HG03196 (cell line): ENCODE measurements around the gene MAPRE2.

Experiments used
- ATAC-seq: cut with Tn5 transposase; IDR thresholded peaks from one replicate; pipeline ENCODE4 v1.9.1; 2021; ENCODE audit not compliant: unreplicated experiment

MAPRE2 gene

GRCh38 chr18:35040988-35041814, at the start of gene MAPRE2:
MAPRE2 (plus strand) TSS chr18:35041413; CDS start chr18:35041540, 127 bp downstream.
- ATAC-seq, result peak; percentile 76

GRCh38 chr18:34991561-34991960, 49.7 kb upstream of the MAPRE2 start:
- no peak for ATAC-seq

GRCh38 chr18:34993289-34993688, 47.9 kb upstream of the MAPRE2 start:
- no peak for ATAC-seq

DNA sequence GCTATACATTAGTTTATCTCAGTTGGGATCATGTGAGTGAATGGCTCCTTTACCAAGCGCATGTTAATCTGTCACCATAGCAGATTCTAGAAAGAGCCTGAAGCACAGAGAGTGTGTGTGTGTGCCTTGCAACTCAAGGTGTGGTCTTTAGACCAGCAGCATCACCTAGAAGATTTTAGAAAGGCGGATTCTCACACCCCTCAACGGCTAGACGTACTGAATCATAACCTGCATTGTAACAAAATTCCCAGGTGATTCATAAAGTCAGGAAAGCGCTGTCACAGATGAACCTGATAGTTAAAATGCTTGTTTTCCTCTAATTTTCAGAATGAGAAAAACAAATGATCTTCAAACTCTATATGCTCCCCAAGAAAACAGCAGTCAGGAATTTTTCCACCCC, 45.5 kb upstream of the MAPRE2 start:
- no peak for ATAC-seq

GRCh38 chr18:34998661-34999060, 42.6 kb upstream of the MAPRE2 start:
- no peak for ATAC-seq

- no peak for ATAC-seq
Measured at GRCh38 chr18:34999756-35000289, 41.4 kb upstream of the MAPRE2 start.

GRCh38 chr18:35000457-35000856, 40.8 kb upstream of the MAPRE2 start:
- ATAC-seq, result no peak

GRCh38 chr18:35002120-35002519, 39.1 kb upstream of the MAPRE2 start:
- no peak for ATAC-seq

- peak; percentile 73 for ATAC-seq
Measured at GRCh38 chr18:35005963-35006577, 35.1 kb upstream of the MAPRE2 start.

GRCh38 chr18:35010156-35010555, 31.1 kb upstream of the MAPRE2 start:
- no peak for ATAC-seq

DNA sequence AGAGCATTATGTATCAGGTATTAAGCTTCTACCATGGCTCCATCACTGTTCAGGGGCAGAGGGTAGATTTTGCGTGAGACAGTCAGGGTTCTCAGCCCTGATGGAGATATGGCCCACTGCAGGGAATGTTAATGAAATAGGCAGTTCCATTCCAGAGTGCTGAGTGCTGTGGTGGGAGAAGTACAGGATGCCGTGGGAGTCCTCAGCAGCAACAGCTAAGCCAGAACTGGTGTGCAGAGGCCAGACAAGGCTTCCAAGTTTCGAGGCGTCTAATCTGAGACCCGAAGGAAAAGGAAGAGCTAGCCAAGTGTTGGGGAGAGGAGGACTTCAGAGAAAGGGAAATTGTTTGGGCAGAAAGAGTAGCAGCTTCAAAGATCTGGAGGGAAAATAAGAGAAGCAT, 30.2 kb upstream of the MAPRE2 start:
- no peak for ATAC-seq

- ATAC-seq, result no peak
Measured at GRCh38 chr18:35019933-35020332, 21.3 kb upstream of the MAPRE2 start.

DNA sequence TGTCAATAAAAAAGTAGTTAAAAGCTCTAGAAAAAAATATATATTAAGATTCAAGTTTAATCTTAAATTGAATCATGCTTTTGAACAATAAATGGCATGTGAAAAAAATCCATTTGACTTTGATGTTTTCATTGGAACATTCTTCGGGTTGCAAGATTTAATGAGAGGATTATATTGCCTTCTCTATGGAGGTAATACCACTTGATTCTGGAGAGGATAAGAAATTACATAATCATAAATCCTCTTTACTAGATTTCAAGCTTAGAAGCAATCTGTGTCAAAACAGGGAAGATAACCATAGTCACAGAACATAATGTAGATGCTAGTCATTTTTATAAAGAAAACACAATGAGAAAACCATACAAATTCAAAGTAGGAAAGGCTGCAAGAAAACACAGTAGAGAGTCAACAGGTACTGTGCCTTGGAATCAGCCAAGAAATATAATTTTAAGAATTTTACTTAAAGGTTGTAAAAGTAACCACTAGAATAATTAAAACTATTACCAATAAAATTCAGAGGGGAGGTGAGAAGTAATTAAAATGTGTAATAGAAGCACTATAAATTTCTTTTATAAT, 18.7 kb upstream of the MAPRE2 start:
- ATAC-seq, result no peak

DNA sequence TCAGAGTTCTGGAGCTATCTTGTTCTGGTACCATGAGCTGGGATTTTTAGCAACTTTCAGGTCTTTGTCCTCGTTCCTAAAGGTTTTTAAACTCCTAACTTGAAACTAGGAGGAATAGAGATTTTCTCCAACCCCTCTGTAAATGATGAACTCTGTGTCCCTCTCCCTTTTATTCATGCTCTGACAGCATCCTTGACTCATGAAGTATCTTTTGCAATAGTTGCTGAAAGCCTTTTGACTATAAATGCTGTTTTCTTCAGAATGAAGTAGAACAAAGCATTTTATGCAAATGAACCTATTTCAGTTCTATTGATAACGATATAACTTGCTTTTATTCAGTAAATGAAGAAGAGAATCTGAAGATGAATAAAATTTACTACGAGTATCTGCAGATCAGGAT, 17.0 kb upstream of the MAPRE2 start:
- ATAC-seq, result no peak

DNA sequence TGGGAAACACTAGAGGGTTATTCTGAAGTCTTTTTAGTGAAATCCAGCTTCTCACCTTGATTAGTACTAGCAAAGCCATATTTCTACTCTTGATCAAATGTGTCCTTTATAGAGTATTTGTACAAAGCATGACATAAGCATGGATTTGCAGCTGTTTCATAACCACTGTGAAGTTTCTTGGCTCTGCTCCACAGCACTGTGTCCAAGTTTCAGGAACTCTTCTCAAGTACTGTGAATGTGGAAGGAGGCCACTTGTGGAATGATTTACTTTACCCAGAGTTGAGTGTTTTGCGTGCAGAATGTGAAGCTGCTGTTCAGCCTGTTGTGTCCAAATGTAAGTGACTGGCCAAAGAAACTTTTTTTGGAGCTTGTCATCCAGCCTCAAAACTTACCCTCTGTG, 16.2 kb upstream of the MAPRE2 start:
- ATAC-seq, result no peak

DNA sequence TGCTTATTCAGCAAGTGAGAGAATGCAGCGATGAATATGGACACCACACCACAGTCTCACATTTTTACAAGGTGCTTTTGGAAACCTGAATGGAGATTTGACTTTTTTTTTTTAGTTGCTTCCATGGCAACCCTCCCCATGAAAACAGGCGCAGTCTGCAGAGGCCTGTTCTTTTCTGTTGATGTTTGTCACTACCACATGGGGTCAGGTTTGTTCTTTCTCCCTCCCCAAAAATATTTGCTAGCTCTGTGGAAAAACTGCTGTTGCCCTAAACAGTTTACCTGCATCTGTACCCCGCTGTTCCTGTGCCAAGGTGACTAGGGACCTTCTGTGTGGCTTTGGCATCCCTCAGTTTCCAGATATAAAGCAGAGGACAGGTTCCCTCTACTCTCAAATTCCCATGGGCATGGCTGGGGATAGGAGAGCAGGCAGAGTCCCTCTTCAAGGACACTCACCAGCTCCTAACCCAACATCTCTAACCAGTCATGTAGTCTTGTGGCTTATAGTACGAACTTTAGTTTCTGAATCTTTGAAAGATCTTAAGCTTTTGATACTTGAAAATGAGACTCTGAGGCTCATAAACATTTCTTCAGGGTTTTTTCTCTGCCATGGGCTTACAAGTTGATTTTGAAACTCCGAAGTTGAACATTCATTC, 14.7 kb upstream of the MAPRE2 start:
- ATAC-seq, result no peak

DNA sequence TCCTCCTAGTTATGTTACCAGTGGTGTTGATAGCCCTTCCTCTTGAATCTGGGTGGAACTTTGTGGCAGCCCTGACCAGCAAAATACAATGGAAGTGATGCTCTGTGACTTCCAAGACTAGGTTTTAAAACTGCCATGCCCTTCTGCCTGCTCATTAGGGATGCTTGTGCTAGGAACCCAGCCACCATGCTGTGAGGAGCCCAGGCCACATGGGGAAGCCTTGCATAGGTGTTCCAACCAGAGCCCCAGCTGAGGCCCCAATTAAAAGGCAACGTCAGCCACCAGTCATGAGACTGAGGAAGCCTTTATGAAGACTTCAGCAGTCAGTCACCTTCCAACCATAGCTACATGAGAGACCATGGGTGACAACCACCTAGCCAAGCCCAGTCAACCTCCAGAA, 14.0 kb upstream of the MAPRE2 start:
- ATAC-seq, result no peak

- no peak for ATAC-seq
Measured at GRCh38 chr18:35028536-35028935, 12.7 kb upstream of the MAPRE2 start.

DNA sequence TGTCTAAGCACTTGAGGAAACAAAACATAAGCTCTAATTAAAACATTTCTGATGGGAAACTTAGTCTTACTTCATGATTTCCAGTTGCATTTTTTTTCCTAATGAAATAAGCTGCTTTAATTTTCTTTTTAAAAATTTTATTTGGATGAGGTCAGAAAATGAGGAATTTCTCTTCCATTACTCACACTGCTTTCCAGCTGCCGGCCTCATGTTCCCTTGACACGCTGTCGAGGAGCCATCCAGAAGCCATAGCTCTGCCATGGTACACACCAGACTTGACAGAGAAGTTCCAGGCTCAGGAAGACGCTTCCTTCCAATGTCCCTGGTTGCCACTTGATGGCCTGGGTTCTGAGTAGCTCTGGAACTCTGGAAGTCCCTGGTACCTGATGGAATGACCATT, 12.1 kb upstream of the MAPRE2 start:
- ATAC-seq, result no peak

DNA sequence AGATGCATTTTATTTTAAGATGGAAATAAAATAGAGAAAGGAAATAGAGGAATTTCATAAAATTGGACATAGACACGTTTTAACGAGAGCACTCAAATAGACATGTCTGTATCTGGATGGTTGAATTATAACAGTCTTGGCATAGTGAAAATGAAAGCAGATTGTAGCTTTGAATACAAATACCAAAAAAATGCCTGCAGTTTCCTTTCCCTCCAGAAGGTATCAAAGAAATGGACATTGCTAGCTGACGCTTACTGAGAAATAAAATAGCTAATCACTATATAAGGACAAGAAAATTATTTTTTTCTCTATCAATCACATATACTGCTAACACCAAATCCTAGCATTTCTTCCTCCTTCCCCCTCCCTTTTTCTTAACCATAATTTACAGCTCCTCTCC, 11.4 kb upstream of the MAPRE2 start:
- ATAC-seq, result peak; percentile 72

GRCh38 chr18:35030277-35030989, 10.8 kb upstream of the MAPRE2 start:
- peak; percentile 37 for ATAC-seq
